Mesenchymal stem cell (in vitro differentiated cells and primary cell): Measurements from ENCODE around the gene STARD8.

Experiments
- DNase-seq: peaks from one replicate; pipeline ENCODE4 v3.0.0-alpha.2; 2013
- H2AFZ ChIP-seq: one replicate; pipeline ENCODE4 v1.6.1; 2013; ENCODE audit warnings: low read depth, mild to moderate bottlenecking, control low read depth, inconsistent platforms, low read length, moderate library complexity
- H2AK5ac ChIP-seq: 2 replicates; pipeline ENCODE4 v1.6.1; 2013; ENCODE audit warnings: low read length, moderate library complexity, mild to moderate bottlenecking, inconsistent platforms; ENCODE audit not compliant: severe bottlenecking
- H2BK120ac ChIP-seq: one replicate; pipeline ENCODE4 v1.6.1; 2013; ENCODE audit warnings: low read depth, mild to moderate bottlenecking, inconsistent platforms, low read length, moderate library complexity
- H2BK12ac ChIP-seq, 2 experiments: one replicate each; pipeline ENCODE4 v1.6.1; 2013; ENCODE audit warnings: inconsistent platforms in 2 of 2, low read length in 2 of 2, mild to moderate bottlenecking in 2 of 2, moderate library complexity in 2 of 2, control low read depth in 1 of 2
- H2BK15ac ChIP-seq: one replicate; pipeline ENCODE4 v1.6.1; 2013; ENCODE audit warnings: mild to moderate bottlenecking, low read depth, inconsistent platforms; ENCODE audit not compliant: poor library complexity, severe bottlenecking
- H2BK5ac ChIP-seq: 2 replicates; pipeline ENCODE4 v1.6.1; 2013; ENCODE audit warnings: low read depth, mild to moderate bottlenecking, low read length, control low read depth, inconsistent platforms; ENCODE audit not compliant: poor library complexity, severe bottlenecking
- H3K14ac ChIP-seq, 2 experiments: one replicate each; pipeline ENCODE4 v1.6.1; 2013; ENCODE audit warnings: inconsistent platforms in 2 of 2, low read length in 2 of 2, control low read depth in 1 of 2, mild to moderate bottlenecking in 1 of 2, moderate library complexity in 1 of 2
- H3K18ac ChIP-seq, 2 experiments: one replicate each; pipeline ENCODE4 v1.6.1; 2013; ENCODE audit warnings: inconsistent platforms in 2 of 2, low read length in 2 of 2, control low read depth in 1 of 2, low read depth in 1 of 2, mild to moderate bottlenecking in 1 of 2
- H3K23ac ChIP-seq, 2 experiments: one replicate each; pipeline ENCODE4 v1.6.1; 2013; ENCODE audit warnings: inconsistent platforms in 2 of 2, low read length in 2 of 2, mild to moderate bottlenecking in 2 of 2, moderate library complexity in 2 of 2, control low read depth in 1 of 2
- H3K27ac ChIP-seq: 2 replicates; pipeline ENCODE4 v1.5.1; 2013; ENCODE audit warnings: mild to moderate bottlenecking, moderate library complexity, low read length, control low read depth, inconsistent platforms; ENCODE audit not compliant: poor library complexity, severe bottlenecking
- H3K27me3 ChIP-seq, 2 experiments: 2 replicates each; pipeline versions ENCODE4 v1.6.1 to v1.7.0; 2013; ENCODE audit warnings: low read length in 2 of 2, mild to moderate bottlenecking in 2 of 2, moderate library complexity in 2 of 2, control low read depth in 1 of 2, inconsistent platforms in 1 of 2; ENCODE audit not compliant: control insufficient read depth in 1 of 2, insufficient read depth in 1 of 2
- H3K36me3 ChIP-seq, 2 experiments: 2 replicates each; pipeline versions ENCODE4 v1.6.1 to v1.7.0; 2013; ENCODE audit warnings: low read length in 2 of 2, control low read depth in 1 of 2, inconsistent platforms in 1 of 2, low read depth in 1 of 2, mild to moderate bottlenecking in 1 of 2; ENCODE audit not compliant: insufficient read depth in 2 of 2, control insufficient read depth in 1 of 2
- H3K4ac ChIP-seq, 2 experiments: one replicate each; pipeline ENCODE4 v1.6.1; 2013; ENCODE audit warnings: inconsistent platforms in 2 of 2, low read length in 2 of 2, mild to moderate bottlenecking in 2 of 2, moderate library complexity in 2 of 2, control low read depth in 1 of 2, low read depth in 1 of 2
- H3K4me1 ChIP-seq: 2 replicates; pipeline ENCODE4 v1.6.1; 2013; ENCODE audit warnings: low read depth, low read length, control low read depth; ENCODE audit not compliant: control insufficient read depth, insufficient read depth
- H3K4me2 ChIP-seq: 2 replicates; pipeline ENCODE4 v1.6.1; 2013; ENCODE audit warnings: low read length, mild to moderate bottlenecking, inconsistent platforms; ENCODE audit not compliant: poor library complexity, severe bottlenecking
- H3K4me3 ChIP-seq, 2 experiments: 2 replicates each; pipeline versions ENCODE4 v1.5.1 to v1.7.0; 2013; ENCODE audit warnings: low read length in 2 of 2, mild to moderate bottlenecking in 2 of 2, control low read depth in 1 of 2, low read depth in 1 of 2; ENCODE audit not compliant: insufficient read depth in 1 of 2
- H3K79me1 ChIP-seq: replicated peaks from 2 replicates; pipeline ENCODE4 v1.6.1; 2013; ENCODE audit warnings: mild to moderate bottlenecking, control low read depth, low read length, inconsistent platforms; ENCODE audit not compliant: poor library complexity, severe bottlenecking
- H3K9ac ChIP-seq: 2 replicates; pipeline ENCODE4 v1.7.0; 2013; ENCODE audit warnings: mild to moderate bottlenecking, low read length, moderate library complexity
- H3K9me3 ChIP-seq: 2 replicates; pipeline ENCODE4 v1.7.0; 2013; ENCODE audit warnings: mild to moderate bottlenecking, low read length; ENCODE audit not compliant: control insufficient read depth
- H4K8ac ChIP-seq: one replicate; pipeline ENCODE4 v1.6.1; 2013; ENCODE audit warnings: inconsistent platforms, mild to moderate bottlenecking, low read length, moderate library complexity
- H4K91ac ChIP-seq: one replicate; pipeline ENCODE4 v1.6.1; 2013; ENCODE audit warnings: mild to moderate bottlenecking, low read length, inconsistent platforms
- WGBS: methylation state at CpG from one replicate; pipeline ENCODE4 v1.1.7; 2013; ENCODE audit warnings: mixed read lengths; 5-methylcytosine and 5-hydroxymethylcytosine counted together

STARD8 gene

DNA sequence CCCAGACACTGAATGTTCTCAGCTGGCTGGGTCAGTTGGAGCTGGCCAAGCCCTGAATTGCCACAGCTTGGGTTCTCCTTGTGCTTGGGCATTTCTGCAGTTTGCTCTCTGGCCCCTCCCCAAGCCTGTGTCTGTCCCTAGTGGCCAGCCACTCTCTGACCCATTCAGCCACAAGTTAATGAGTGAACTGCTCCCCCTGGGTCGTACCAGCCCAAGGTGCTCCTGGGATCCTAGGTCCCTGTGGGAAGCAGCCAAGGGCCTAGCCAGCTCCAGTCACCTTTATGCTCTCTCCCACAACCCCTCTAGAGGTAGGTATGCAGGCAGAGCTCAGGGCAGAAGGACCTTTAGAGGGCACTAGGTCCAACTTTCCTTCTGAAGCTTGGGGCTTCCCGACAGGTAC, 51.5 kb downstream of the STARD8 start:
- DNase-seq: no peak
- Histone ChIP-seq H3K4me3 (peak overlapping the region in 1 of 2 experiments; percentile 26), H2BK12ac (no peak overlapping the region), H3K4ac (no peak overlapping the region), H3K4me1 (peaks cover 33% of the 10 kb centered on the region), H3K79me1 (peaks cover 9% of the 10 kb centered on the region), H3K27ac (no peak overlapping the region), H3K9ac (no peak overlapping the region), H3K9me3 (no peaks in the 10 kb centered on the region), H2BK15ac (no peak overlapping the region), H4K91ac (no peak overlapping the region), H3K27me3 (peaks cover 0 to 40% of the 10 kb centered on the region in 2 experiments), H3K4me2 (no peak overlapping the region), H2AK5ac (no peak overlapping the region), H3K18ac (no peak overlapping the region), H2AFZ (no peak overlapping the region), H3K14ac (no peak overlapping the region), H2BK120ac (no peak overlapping the region), H2BK5ac (no peak overlapping the region), H3K36me3 (no peaks in the 10 kb centered on the region), H4K8ac (no peak overlapping the region), H3K23ac (no peak overlapping the region)
- WGBS: 93% methylated on average over 2 of the region's 2 CpGs

- peaks cover 27% of the 10 kb centered on the region for H3K4me1 ChIP-seq
- H3K18ac ChIP-seq: no peak overlapping the region
- no peaks in the 10 kb centered on the region for H3K9me3 ChIP-seq
- no peak overlapping the region for H3K4ac ChIP-seq
- H3K4me2 ChIP-seq: no peak overlapping the region
- peaks cover 9% of the 10 kb centered on the region for H3K79me1 ChIP-seq
- H4K91ac ChIP-seq: no peak overlapping the region
- no peak overlapping the region for H2BK120ac ChIP-seq
- H3K23ac ChIP-seq: no peak overlapping the region
- no peak overlapping the region for H2BK15ac ChIP-seq
- no peak overlapping the region for H4K8ac ChIP-seq
- H2AK5ac ChIP-seq: no peak overlapping the region
- no peak overlapping the region for H3K14ac ChIP-seq
- H3K9ac ChIP-seq: peak overlapping the region; percentile 27
- no peak overlapping the region for H3K27ac ChIP-seq
- no peaks in the 10 kb centered on the region for H3K36me3 ChIP-seq
- DNase-seq: no peak
- WGBS: 79% methylated on average over 7 of the region's 7 CpGs
- peaks cover 0 to 49% of the 10 kb centered on the region in 2 experiments for H3K27me3 ChIP-seq
- no peak overlapping the region for H2BK12ac ChIP-seq
- H3K4me3 ChIP-seq: no peak overlapping the region
- H2BK5ac ChIP-seq: no peak overlapping the region
- no peak overlapping the region for H2AFZ ChIP-seq
Observed at GRCh38 chrX:68699960-68700746, 52.7 kb downstream of the STARD8 start.

- Histone ChIP-seq H3K4me3 (no peak overlapping the region), H3K79me1 (peaks cover 11% of the 10 kb centered on the region), H3K14ac (no peak overlapping the region), H3K9ac (no peak overlapping the region), H2BK5ac (no peak overlapping the region), H2AFZ (no peak overlapping the region), H3K4me1 (peaks cover 16% of the 10 kb centered on the region), H2BK15ac (no peak overlapping the region), H3K18ac (no peak overlapping the region), H3K36me3 (no peaks in the 10 kb centered on the region), H3K27ac (no peak overlapping the region), H2BK120ac (no peak overlapping the region), H2AK5ac (no peak overlapping the region), H4K91ac (no peak overlapping the region), H3K9me3 (no peaks in the 10 kb centered on the region), H3K23ac (no peak overlapping the region), H2BK12ac (no peak overlapping the region), H4K8ac (no peak overlapping the region), H3K4me2 (no peak overlapping the region), H3K4ac (no peak overlapping the region), H3K27me3 (peaks cover 0 to 40% of the 10 kb centered on the region in 2 experiments)
- 47% methylated on average over 3 of the region's 5 CpGs for WGBS
- no peak for DNase-seq
Observed at GRCh38 chrX:68703369-68703768, 55.9 kb downstream of the STARD8 start.

GRCh38 chrX:68703846-68704245, 56.4 kb downstream of the STARD8 start:
- no peak overlapping the region for H2BK5ac ChIP-seq
- H3K4ac ChIP-seq: no peak overlapping the region
- no peak overlapping the region for H3K9ac ChIP-seq
- H3K79me1 ChIP-seq: peaks cover 12% of the 10 kb centered on the region
- H3K4me1 ChIP-seq: peaks cover 17% of the 10 kb centered on the region
- H2BK15ac ChIP-seq: no peak overlapping the region
- H3K23ac ChIP-seq: no peak overlapping the region
- H3K4me3 ChIP-seq: no peak overlapping the region
- no peak overlapping the region for H4K8ac ChIP-seq
- H2BK120ac ChIP-seq: no peak overlapping the region
- no peak overlapping the region for H2AFZ ChIP-seq
- H3K27me3 ChIP-seq: peaks cover 0 to 40% of the 10 kb centered on the region in 2 experiments
- 97% methylated on average over 3 of the region's 3 CpGs for WGBS
- no peak overlapping the region for H3K18ac ChIP-seq
- H3K14ac ChIP-seq: no peak overlapping the region
- DNase-seq: no peak
- no peaks in the 10 kb centered on the region for H3K9me3 ChIP-seq
- no peak overlapping the region for H3K4me2 ChIP-seq
- no peak overlapping the region for H2AK5ac ChIP-seq
- no peaks in the 10 kb centered on the region for H3K36me3 ChIP-seq
- no peak overlapping the region for H4K91ac ChIP-seq
- no peak overlapping the region for H3K27ac ChIP-seq
- no peak overlapping the region for H2BK12ac ChIP-seq
